ENCODE data around the gene SLC6A7. TPM values are rescaled to one million over a fixed set of nuclear protein-coding genes. Genes with fewer than 3 reads are reported as not detected.
"Not testable (repeated sequence)": the region's sequence is repeated elsewhere in the genome, so short reads cannot be mapped to it uniquely, and the experiment has no call there.

SLC6A7 gene
- total and polyA plus RNA-seq, 2 donors = under 0.01 to 0.07 TPM

- no peaks in the 10 kb centered on the region for H3K9me3 ChIP-seq (ENCODE audit: control insufficient read depth in 2 of 2, insufficient read depth in 1 of 2, low read length in 1 of 2)
- H3K36me3 ChIP-seq (ENCODE audit: control insufficient read depth in 2 of 2, insufficient read depth in 2 of 2, low read length in 1 of 2) = no peaks in the 10 kb centered on the region
- no peaks in the 10 kb centered on the region for H3K27me3 ChIP-seq (ENCODE audit: control insufficient read depth in 2 of 2, insufficient read depth in 1 of 2, low read length in 1 of 2)
- H3K4me1 ChIP-seq (ENCODE audit: control insufficient read depth in 2 of 2, insufficient read depth in 2 of 2, low read length in 2 of 2) = no peaks in the 10 kb centered on the region
- DNase-seq (ENCODE audit: low read depth in 6 of 9, low spot score in 9 of 9) = no peak
- H3K4me3 ChIP-seq (ENCODE audit: low read length in 2 of 2) = no peak overlapping the region
- H3K27ac ChIP-seq (ENCODE audit: low read depth in 1 of 2, low read length in 1 of 2) = no peak overlapping the region
- 98% methylated on average over 5 of the region's 5 CpGs for WGBS
Measured at GRCh38 chr5:150227036-150227435, 37.2 kb downstream of the SLC6A7 start.

GRCh38 chr5:150227606-150228273 is 37.9 kb downstream of the SLC6A7 start:
- Histone ChIP-seq H3K36me3 (ENCODE audit: control insufficient read depth in 2 of 2, insufficient read depth in 2 of 2, low read length in 1 of 2) (no peaks in the 10 kb centered on the region), H3K4me1 (ENCODE audit: control insufficient read depth in 2 of 2, insufficient read depth in 2 of 2, low read length in 2 of 2) (no peaks in the 10 kb centered on the region), H3K27ac (ENCODE audit: low read depth in 1 of 2, low read length in 1 of 2) (no peak overlapping the region), H3K9me3 (ENCODE audit: control insufficient read depth in 2 of 2, insufficient read depth in 1 of 2, low read length in 1 of 2) (no peaks in the 10 kb centered on the region), H3K4me3 (ENCODE audit: low read length in 2 of 2) (no peak overlapping the region), H3K27me3 (ENCODE audit: control insufficient read depth in 2 of 2, insufficient read depth in 1 of 2, low read length in 1 of 2) (no peaks in the 10 kb centered on the region)
- 92% methylated on average over 11 of the region's 11 CpGs for WGBS
- no peak for DNase-seq (ENCODE audit: low read depth in 6 of 9, low spot score in 9 of 9)

GRCh38 chr5:150229571-150229970 is 39.7 kb downstream of the SLC6A7 start:
- Histone ChIP-seq H3K9me3 (ENCODE audit: control insufficient read depth in 2 of 2, insufficient read depth in 1 of 2, low read length in 1 of 2) (no peaks in the 10 kb centered on the region), H3K4me3 (ENCODE audit: low read length in 2 of 2) (no peak overlapping the region), H3K4me1 (ENCODE audit: control insufficient read depth in 2 of 2, insufficient read depth in 2 of 2, low read length in 2 of 2) (no peaks in the 10 kb centered on the region), H3K27ac (ENCODE audit: low read depth in 1 of 2, low read length in 1 of 2) (no peak overlapping the region), H3K27me3 (ENCODE audit: control insufficient read depth in 2 of 2, insufficient read depth in 1 of 2, low read length in 1 of 2) (no peaks in the 10 kb centered on the region), H3K36me3 (ENCODE audit: control insufficient read depth in 2 of 2, insufficient read depth in 2 of 2, low read length in 1 of 2) (no peaks in the 10 kb centered on the region)
- no peak for DNase-seq (ENCODE audit: low read depth in 6 of 9, low spot score in 9 of 9)
- 95% methylated on average over 3 of the region's 3 CpGs for WGBS

- no peak for DNase-seq (ENCODE audit: low read depth in 6 of 9, low spot score in 9 of 9)
- Histone ChIP-seq H3K4me3 (ENCODE audit: low read length in 2 of 2) (no peak overlapping the region), H3K27me3 (ENCODE audit: control insufficient read depth in 2 of 2, insufficient read depth in 1 of 2, low read length in 1 of 2) (no peaks in the 10 kb centered on the region), H3K9me3 (ENCODE audit: control insufficient read depth in 2 of 2, insufficient read depth in 1 of 2, low read length in 1 of 2) (no peaks in the 10 kb centered on the region), H3K4me1 (ENCODE audit: control insufficient read depth in 2 of 2, insufficient read depth in 2 of 2, low read length in 2 of 2) (no peaks in the 10 kb centered on the region), H3K27ac (ENCODE audit: low read depth in 1 of 2, low read length in 1 of 2) (no peak overlapping the region), H3K36me3 (ENCODE audit: control insufficient read depth in 2 of 2, insufficient read depth in 2 of 2, low read length in 1 of 2) (no peaks in the 10 kb centered on the region)
- WGBS = 96% methylated on average over 7 of the region's 7 CpGs
Measured at GRCh38 chr5:150230842-150231241, 41.0 kb downstream of the SLC6A7 start.

- H3K36me3 ChIP-seq (ENCODE audit: control insufficient read depth in 2 of 2, insufficient read depth in 2 of 2, low read length in 1 of 2); H3K9me3 ChIP-seq (ENCODE audit: control insufficient read depth in 2 of 2, insufficient read depth in 1 of 2, low read length in 1 of 2); H3K4me1 ChIP-seq (ENCODE audit: control insufficient read depth in 2 of 2, insufficient read depth in 2 of 2, low read length in 2 of 2); DNase-seq (ENCODE audit: low read depth in 6 of 9, low spot score in 9 of 9); H3K27ac ChIP-seq (ENCODE audit: low read depth in 1 of 2, low read length in 1 of 2); H3K4me3 ChIP-seq (ENCODE audit: low read length in 2 of 2); H3K27me3 ChIP-seq (ENCODE audit: control insufficient read depth in 2 of 2, insufficient read depth in 1 of 2, low read length in 1 of 2): not testable (repeated sequence)
- 92% methylated on average over 5 of the region's 5 CpGs for WGBS
Measured at GRCh38 chr5:150233706-150234105, 43.8 kb downstream of the SLC6A7 start.

GRCh38 chr5:150234576-150235499 is 45.0 kb downstream of the SLC6A7 start:
- Histone ChIP-seq H3K27me3 (ENCODE audit: control insufficient read depth in 2 of 2, insufficient read depth in 1 of 2, low read length in 1 of 2) (no peaks in the 10 kb centered on the region), H3K9me3 (ENCODE audit: control insufficient read depth in 2 of 2, insufficient read depth in 1 of 2, low read length in 1 of 2) (no peaks in the 10 kb centered on the region), H3K27ac (ENCODE audit: low read depth in 1 of 2, low read length in 1 of 2) (no peak overlapping the region), H3K4me3 (ENCODE audit: low read length in 2 of 2) (no peak overlapping the region), H3K36me3 (ENCODE audit: control insufficient read depth in 2 of 2, insufficient read depth in 2 of 2, low read length in 1 of 2) (no peaks in the 10 kb centered on the region), H3K4me1 (ENCODE audit: control insufficient read depth in 2 of 2, insufficient read depth in 2 of 2, low read length in 2 of 2) (no peaks in the 10 kb centered on the region)
- no peak for DNase-seq (ENCODE audit: low read depth in 6 of 9, low spot score in 9 of 9)
- WGBS = 82% methylated on average over 5 of the region's 5 CpGs

GRCh38 chr5:150235500-150235854 is 45.6 kb downstream of the SLC6A7 start:
- WGBS = 95% methylated on average over 5 of the region's 5 CpGs
- no peak for DNase-seq (ENCODE audit: low read depth in 6 of 9, low spot score in 9 of 9)
- Histone ChIP-seq H3K9me3 (ENCODE audit: control insufficient read depth in 2 of 2, insufficient read depth in 1 of 2, low read length in 1 of 2) (no peaks in the 10 kb centered on the region), H3K4me3 (ENCODE audit: low read length in 2 of 2) (no peak overlapping the region), H3K36me3 (ENCODE audit: control insufficient read depth in 2 of 2, insufficient read depth in 2 of 2, low read length in 1 of 2) (no peaks in the 10 kb centered on the region), H3K27me3 (ENCODE audit: control insufficient read depth in 2 of 2, insufficient read depth in 1 of 2, low read length in 1 of 2) (no peaks in the 10 kb centered on the region), H3K27ac (ENCODE audit: low read depth in 1 of 2, low read length in 1 of 2) (no peak overlapping the region), H3K4me1 (ENCODE audit: control insufficient read depth in 2 of 2, insufficient read depth in 2 of 2, low read length in 2 of 2) (no peaks in the 10 kb centered on the region)

- 87% methylated on average over 2 of the region's 2 CpGs for WGBS
Measured at GRCh38 chr5:150236313-150236712, 46.5 kb downstream of the SLC6A7 start.

GRCh38 chr5:150236981-150237754 is 47.3 kb downstream of the SLC6A7 start:
- Histone ChIP-seq H3K4me1 (ENCODE audit: control insufficient read depth in 2 of 2, insufficient read depth in 2 of 2, low read length in 2 of 2) (no peaks in the 10 kb centered on the region), H3K27ac (ENCODE audit: low read depth in 1 of 2, low read length in 1 of 2) (no peak overlapping the region), H3K36me3 (ENCODE audit: control insufficient read depth in 2 of 2, insufficient read depth in 2 of 2, low read length in 1 of 2) (no peaks in the 10 kb centered on the region), H3K4me3 (ENCODE audit: low read length in 2 of 2) (no peak overlapping the region), H3K27me3 (ENCODE audit: control insufficient read depth in 2 of 2, insufficient read depth in 1 of 2, low read length in 1 of 2) (peaks cover 0 to 2% of the 10 kb centered on the region in 2 donors), H3K9me3 (ENCODE audit: control insufficient read depth in 2 of 2, insufficient read depth in 1 of 2, low read length in 1 of 2) (no peaks in the 10 kb centered on the region)
- WGBS = 95% methylated on average over 15 of the region's 15 CpGs
- DNase-seq (ENCODE audit: low read depth in 6 of 9, low spot score in 9 of 9) = no peak

More at GRCh38 chr5:150236313-150236712, 46.5 kb downstream of the SLC6A7 start:
- H3K27ac ChIP-seq (ENCODE audit: low read depth in 1 of 2, low read length in 1 of 2) = no peak overlapping the region
- no peaks in the 10 kb centered on the region for H3K27me3 ChIP-seq (ENCODE audit: control insufficient read depth in 2 of 2, insufficient read depth in 1 of 2, low read length in 1 of 2)
- H3K36me3 ChIP-seq (ENCODE audit: control insufficient read depth in 2 of 2, insufficient read depth in 2 of 2, low read length in 1 of 2) = no peaks in the 10 kb centered on the region
- no peaks in the 10 kb centered on the region for H3K4me1 ChIP-seq (ENCODE audit: control insufficient read depth in 2 of 2, insufficient read depth in 2 of 2, low read length in 2 of 2)
- no peak for DNase-seq (ENCODE audit: low read depth in 6 of 9, low spot score in 9 of 9)
- no peaks in the 10 kb centered on the region for H3K9me3 ChIP-seq (ENCODE audit: control insufficient read depth in 2 of 2, insufficient read depth in 1 of 2, low read length in 1 of 2)
- H3K4me3 ChIP-seq (ENCODE audit: low read length in 2 of 2) = no peak overlapping the region
